ENCODE measurements around the gene AMPD3. TPM values are rescaled to one million over a fixed set of nuclear protein-coding genes. Genes with fewer than 3 reads are reported as not detected.

The AMPD3 gene
- total and polyA plus RNA-seq, 2 donors (not counting 3 experiments of a cell fraction or from before 2014, with no cell fraction given) = 1.4 to 2.5 TPM

DNA sequence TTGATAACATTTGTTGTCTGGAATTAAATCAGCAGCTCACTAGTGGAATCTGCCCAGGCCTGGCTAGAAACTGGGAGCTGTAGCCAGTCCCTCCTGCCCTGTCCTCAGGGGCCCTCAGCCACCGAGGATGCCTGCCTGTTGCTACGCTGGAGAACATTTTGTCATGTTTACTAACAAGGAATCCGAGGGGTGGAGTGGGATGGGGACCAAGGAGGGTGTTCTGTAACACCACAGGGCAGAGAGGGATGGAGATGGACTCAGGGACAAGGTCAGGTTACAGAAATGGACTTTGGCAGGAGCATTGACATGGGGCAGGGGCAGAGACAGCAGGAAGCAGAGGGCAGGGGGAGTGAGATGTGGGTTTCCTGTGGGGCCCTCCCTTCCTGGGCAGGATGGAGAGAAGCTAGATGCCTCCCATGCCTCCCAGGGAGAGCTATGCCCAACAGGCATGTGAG lies 45.8 kb upstream of the AMPD3 start:
- intact Hi-C loops (cut with micrococcal nuclease) (loop anchor here (5.0 kb wide), 1 partner anchor 652 kb away; no protein-coding TSS in a partner anchor), dilution Hi-C loops (cut with MboI; ENCODE audit: extremely low pct_ligation_motif_present, low sequenced_read_pairs) (no loop called here)
- H3K4me2 ChIP-seq (ENCODE audit: insufficient read depth, low read length) = no peak overlapping the region
- no TSS peak for BruUV-seq (replicated peaks)
- H3K27me3 ChIP-seq (ENCODE audit: control insufficient read depth in 2 of 2, insufficient read depth in 2 of 2, low read length in 2 of 2) = no peaks in the 10 kb centered on the region
- no peaks in the 10 kb centered on the region for H4K20me1 ChIP-seq (replicated peaks; ENCODE audit: control insufficient read depth, extremely low read depth, insufficient read depth, low read length)
- no peaks in the 10 kb centered on the region for H3K9me3 ChIP-seq (replicated peaks; ENCODE audit: control insufficient read depth, insufficient read depth, low read length)
- no peak overlapping the region for H2AFZ ChIP-seq (ENCODE audit: low read depth, low read length)
- H3K27ac ChIP-seq (ENCODE audit: insufficient read depth, low read depth, low read length) = no peak overlapping the region
- FAIRE-seq (no peak), DNase-seq (ENCODE audit: low read depth, low spot score) (no peak)
- no peak overlapping the region for H3K9ac ChIP-seq (replicated peaks; ENCODE audit: extremely low read depth, insufficient read depth, low read length)
- H3K9me1 ChIP-seq (replicated peaks; ENCODE audit: control insufficient read depth, extremely low read depth, insufficient read depth, low read length) = no peaks in the 10 kb centered on the region
- CTCF ChIA-PET = interaction anchor here (1.9 kb wide), 1 partner anchor 105 kb away, joined by 8 read pairs; no protein-coding TSS in a partner anchor
- TF ChIP-seq MYC (IDR thresholded peaks at IDR 0.05; ENCODE audit: low read depth, low read length) (no peak), GATA2 (IDR thresholded peaks at IDR 0.05; ENCODE audit: insufficient read depth, insufficient read length, low read depth, low read length) (no peak), POLR2AphosphoS5 (IDR thresholded peaks at IDR 0.05; ENCODE audit: insufficient read depth, low read depth, low read length) (no peak), MAX (IDR thresholded peaks at IDR 0.05; ENCODE audit: insufficient read depth, insufficient read length) (no peak), POLR2A (IDR thresholded peaks at IDR 0.05; ENCODE audit: low read depth, low read length) (no peak), EZH2 (IDR thresholded peaks at IDR 0.05; ENCODE audit: borderline replicate concordance, low read depth, low read length, severe bottlenecking) (no peak), FOS (IDR thresholded peaks at IDR 0.05; ENCODE audit: borderline replicate concordance, insufficient read depth, low read length) (no peak), JUN (IDR thresholded peaks at IDR 0.05; ENCODE audit: borderline replicate concordance, insufficient read depth, insufficient read length, low read depth) (no peak)
- H3K4me1 ChIP-seq (ENCODE audit: control insufficient read depth, extremely low read depth, insufficient read depth, low read length) = peaks cover 23% of the 10 kb centered on the region
- POLR2A ChIA-PET = no interaction called here
- no peaks in the 10 kb centered on the region for H3K36me3 ChIP-seq (ENCODE audit: control insufficient read depth in 2 of 2, extremely low read depth in 1 of 2, insufficient read depth in 2 of 2, low read length in 2 of 2)
- no peaks in the 10 kb centered on the region for H3K79me2 ChIP-seq (ENCODE audit: control insufficient read depth, insufficient read depth, low read length)
- H3K4me3 ChIP-seq (replicated peaks in 1 of 3; ENCODE audit: insufficient read depth in 1 of 3, low read depth in 1 of 3, low read length in 3 of 3) = no peak overlapping the region

Measured in endothelial cell of umbilical vein (primary cell).